ENCODE results near the gene SEMA7A. TPM values are rescaled to one million over a fixed set of nuclear protein-coding genes. Genes with fewer than 3 reads are reported as not detected.
A peak's percentile ranks its signal among the peaks of the same experiment; 100 is the strongest.

Gene SEMA7A
- total and polyA plus RNA-seq, 9 of the 15 experiments (the other 6 are each of a cell fraction or from before 2014, with no cell fraction given) = 0.04 to 8.2 (median 5.4) TPM; not detected in 1

GRCh38 chr15:74387141-74387541 is 46.6 kb downstream of the SEMA7A start:
- no peaks in the 10 kb centered on the region for H3K27me3 ChIP-seq (ENCODE audit: control insufficient read depth in 2 of 2, insufficient read depth in 2 of 2, low read length in 2 of 2)
- H3K9me1 ChIP-seq (ENCODE audit: control insufficient read depth, insufficient read depth, low read length) = no peaks in the 10 kb centered on the region
- H3K4me1 ChIP-seq (replicated peaks in 1 of 2; ENCODE audit: control insufficient read depth in 2 of 2, insufficient read depth in 2 of 2, low read length in 2 of 2) = peaks cover 69 to 91% of the 10 kb centered on the region in 2 experiments
- ATAC-seq (no peak), FAIRE-seq (no peak), DNase-seq (ENCODE audit: extremely low read depth in 1 of 4, low spot score in 3 of 4) (peak in 2 of 4 experiments; percentile 49 to 62)
- H3K4me2 ChIP-seq (ENCODE audit: insufficient read depth, low read length) = no peak overlapping the region
- H3K9ac ChIP-seq (ENCODE audit: insufficient read depth in 1 of 2, low read depth in 2 of 2, low read length in 2 of 2) = peak overlapping the region in 1 of 2 experiments; percentile 76; a peak in 2 of 4 replicates
- no peaks in the 10 kb centered on the region for H3K9me3 ChIP-seq (replicated peaks; ENCODE audit: control insufficient read depth, insufficient read depth, low read depth, low read length)
- H2AFZ ChIP-seq (ENCODE audit: low read depth, low read length) = no peak overlapping the region
- POLR2A ChIA-PET = interaction anchor here (1.0 kb wide), 1 partner anchor 211 kb away, joined by 3 read pairs; no protein-coding TSS in a partner anchor
- no peak overlapping the region for H3K27ac ChIP-seq (ENCODE audit: extremely low read depth, low read depth, low read length)
- no peaks in the 10 kb centered on the region for H3K79me2 ChIP-seq (ENCODE audit: control insufficient read depth, insufficient read depth, low read length)
- H4K20me1 ChIP-seq (replicated peaks; ENCODE audit: control insufficient read depth, insufficient read depth, low read length) = no peaks in the 10 kb centered on the region
- no TSS peak for BruUV-seq (replicated peaks)
- no peak for TF ChIP-seq GATAD2A (IDR thresholded peaks at IDR 0.05)
- TF ChIP-seq CBFA2T3 (IDR thresholded peaks at IDR 0.05) = peak; percentile 62
- TF ChIP-seq RBFOX2 (IDR thresholded peaks at IDR 0.05; ENCODE audit: low read depth, low read length) = 0 out of 2 replicates have a peak, but pooled peaks have one; percentile 26
- TF ChIP-seq SNRNP70 (optimal IDR thresholded peaks at IDR 0.05; ENCODE audit: low read depth, low read length) = no peak
- 0 out of 2 replicates have a peak, but pooled peaks have one; percentile 32 for TF ChIP-seq NFIC (IDR thresholded peaks at IDR 0.05)
- no peak for TF ChIP-seq TFAM (CRISPR knock-in tag; conservative IDR thresholded peaks at IDR 0.05)
- TF ChIP-seq CXXC5 (CRISPR knock-in tag; IDR thresholded peaks at IDR 0.05) = 0 out of 2 replicates have a peak, but pooled peaks have one; percentile 4
- no peak for TF ChIP-seq ZZZ3 (IDR thresholded peaks at IDR 0.05)
- 0 out of 2 replicates have a peak, but pooled peaks have one; percentile 21 for TF ChIP-seq TFAP4 (CRISPR knock-in tag; IDR thresholded peaks at IDR 0.05; ENCODE audit: borderline replicate concordance)
- TF ChIP-seq EGR1 (conservative IDR thresholded peaks at IDR 0.05) = peak; percentile 29
- TF ChIP-seq ZBED1 (IDR thresholded peaks at IDR 0.05) = no peak
- no peak for TF ChIP-seq IRF9 (tag; IDR thresholded peaks at IDR 0.05)
- TF ChIP-seq SMARCE1 (IDR thresholded peaks at IDR 0.05) = no peak
- TF ChIP-seq CBFA2T2 (conservative IDR thresholded peaks at IDR 0.05) = peak; percentile 59
- intact Hi-C loops (cut with micrococcal nuclease) (no loop called here), in situ Hi-C loops (cut with MboI) (loop anchor here (5.0 kb wide), 2 partner anchors 50 to 235 kb away; no protein-coding TSS in a partner anchor)
- no peaks in the 10 kb centered on the region for H3K36me3 ChIP-seq (ENCODE audit: control insufficient read depth, insufficient read depth, low read length)
- CTCF ChIA-PET (ENCODE audit: low intra/inter-chr PET ratio) = no interaction called here
- no peak overlapping the region for H3K4me3 ChIP-seq
- WGBS (ENCODE audit: insufficient coverage, low coverage, missing lambda C conversion rate) = 68% methylated on average over 7 of the region's 13 CpGs

Data from K562 (cell line).